Adrenal gland (tissue), 12 donors: ENCODE measurements around the gene PYY. TPM values are rescaled to one million over a fixed set of nuclear protein-coding genes. Genes with fewer than 3 reads are reported as not detected.
"Not testable (repeated sequence)": the region's sequence is repeated elsewhere in the genome, so short reads cannot be mapped to it uniquely, and the experiment has no call there.

Experiments
- DNase-seq, 7 donors: peaks; one replicate each; pipeline ENCODE4 v3.0.0-alpha.2; 2019 to 2020
- H3K27ac ChIP-seq, 5 donors: fragments of 200-600 bp; sonication (generic) in 4 of 5; 1 replicate in 3 of 5; 2 replicates in 2 of 5; pipeline versions ENCODE4 v1.5.1 to v1.8.0; 2016 to 2020; ENCODE audit warnings: mild to moderate bottlenecking in 1 of 5
- H3K27me3 ChIP-seq: fragments of 200-600 bp; 2 replicates; pipeline ENCODE4 v1.8.0; 2021
- H3K36me3 ChIP-seq, 2 donors: fragments of 200-600 bp; replicated peaks in 1 of 2; 1 replicate in 1 of 2; 2 replicates in 1 of 2; pipeline versions ENCODE4 v1.5.1 to v1.8.0; 2018 to 2022
- H3K4me1 ChIP-seq, 2 donors: fragments of 200-600 bp; replicated peaks in 1 of 2; 1 replicate in 1 of 2; 2 replicates in 1 of 2; pipeline versions ENCODE4 v1.5.1 to v1.8.0; 2018 to 2021
- H3K4me3 ChIP-seq, 4 donors: fragments of 200-600 bp; sonication (generic) in 3 of 4; one replicate each; pipeline ENCODE4 v1.5.1; 2016 to 2018
- H3K9me3 ChIP-seq, 3 donors: fragments of 200-600 bp; sonication (generic) in 1 of 3; replicated peaks in 1 of 3; 1 replicate in 2 of 3; 2 replicates in 1 of 3; pipeline versions ENCODE4 v1.5.1 to v1.8.0; 2016 to 2021
- CTCF ChIP-seq, 6 experiments: fragments of 450-650 bp in 4 of 6; fragments of 200-600 bp in 2 of 6; sonication (generic) in 1 of 6; IDR thresholded peaks; 1 replicate in 5 of 6; 2 replicates in 1 of 6; pipeline versions ENCODE4 v1.5.1 to v1.8.0; 2016 to 2021; ENCODE audit warnings: antibody characterized with exemption in 6 of 6, mild to moderate bottlenecking in 2 of 6, moderate library complexity in 1 of 6
- POLR2A ChIP-seq, 2 donors: fragments of 450-650 bp; IDR thresholded peaks; one replicate each; pipeline ENCODE4 v1.6.1; 2017; ENCODE audit warnings: antibody characterized with exemption in 2 of 2, mild to moderate bottlenecking in 2 of 2, moderate library complexity in 1 of 2
- WGBS, 4 donors: extraction: QIAGEN DNeasy Blood & Tissue Kit in 2 of 4; methylation state at CpG; one replicate each; pipeline versions ENCODE4 v1.1.5 to v1.1.7; 2013 to 2017; 5-methylcytosine and 5-hydroxymethylcytosine counted together
- intact Hi-C, 2 donors: fragments of 100-400 bp; cut with DNase I; formaldehyde crosslinking; loops; one replicate each; pipeline versions ENCODE4 v1.14.1 to v1.15.0; 2022 to 2023
- polyA plus RNA-seq, 3 donors: library from polyadenylated mRNA; stranded (reverse); fragments of 200-250 nt in 2 of 3; fragments of 350-450 nt in 1 of 3; fragmentation: Illumina TruSeq in 1 of 3; extraction: RNeasy Lipid Tissue Mini Kit (QIAGEN cat#74804) in 1 of 3; gene quantifications; one replicate each; pipeline ENCODE4 v1.2.3, GENCODE V29; 2013 to 2014
- total RNA-seq, 9 donors: library from RNA; depleted of rRNA in 4 of 9; stranded (reverse); fragments of >200 nt in 4 of 9; fragments of 120-200 nt in 1 of 9; fragmentation: NEBNext Ultra II Directional in 1 of 9; extraction: Animal tissue kit (Norgen Biotek cat#: 25700) in 1 of 9; gene quantifications; one replicate each; pipeline versions ENCODE4 v1.1.0 to v1.2.4, GENCODE V29; 2013 to 2023
- donor health status: healthy with polysubstance abuse.
- donor health status: Bipolar disorder and iron deficiency.
- donor health status: DM: yes; HTN: yes; CAD: no.
- donor health status: DM: no; HTN: no; CAD: no.
- donor health status: DM: no; HTN: no; CAD: no.
- donor health status: DM: yes; HTN: yes; CAD: no.

Gene PYY
- total and polyA plus RNA-seq, 12 donors, result 0.43 TPM; not detected in 11

- DNase-seq, result no peak
- intact Hi-C loops, result loop anchor here (5.0 to 10.0 kb wide), 3 partner anchors 57 to 224 kb away; no protein-coding TSS in a partner anchor
- Histone ChIP-seq H3K9me3 (no peaks in the 10 kb centered on the region), H3K27ac (no peak overlapping the region), H3K36me3 (no peaks in the 10 kb centered on the region), H3K27me3 (peaks cover 7% of the 10 kb centered on the region), H3K4me3 (no peak overlapping the region), H3K4me1 (no peaks in the 10 kb centered on the region)
- TF ChIP-seq POLR2A (IDR thresholded peaks at IDR 0.05) (no peak), CTCF (IDR thresholded peaks at IDR 0.05) (peak in 4 of 6 experiments; percentile 7 to 25 (median 15))
- 61 to 77% (median 66%) methylated on average over 6 to 7 of the region's 7 CpGs for WGBS, 4 donors
These were observed 13.1 kb downstream of the PYY start for GRCh38 chr17:43940630-43941029.

DNA sequence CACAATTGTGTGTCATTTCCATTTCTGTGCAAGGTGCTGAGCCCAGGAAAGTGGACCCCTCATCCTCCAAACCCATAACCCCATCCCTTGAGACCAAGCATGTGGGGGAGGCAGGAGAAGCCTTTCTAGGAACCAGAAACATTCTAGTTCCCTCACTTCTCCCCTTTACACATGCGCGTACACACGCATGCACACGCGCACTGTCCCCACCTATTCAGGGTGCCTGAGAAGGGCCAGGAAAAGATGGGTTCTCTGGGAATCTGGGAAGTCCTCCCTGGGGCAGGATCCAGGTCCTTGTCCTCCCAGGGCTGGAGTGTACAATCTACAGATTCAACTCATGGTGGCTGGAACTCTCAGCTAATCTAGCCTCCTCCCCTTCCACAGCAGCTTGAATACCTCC, 13.9 kb downstream of the PYY start:
- H3K27me3 ChIP-seq, result peaks cover 7% of the 10 kb centered on the region
- no peak for DNase-seq

DNA sequence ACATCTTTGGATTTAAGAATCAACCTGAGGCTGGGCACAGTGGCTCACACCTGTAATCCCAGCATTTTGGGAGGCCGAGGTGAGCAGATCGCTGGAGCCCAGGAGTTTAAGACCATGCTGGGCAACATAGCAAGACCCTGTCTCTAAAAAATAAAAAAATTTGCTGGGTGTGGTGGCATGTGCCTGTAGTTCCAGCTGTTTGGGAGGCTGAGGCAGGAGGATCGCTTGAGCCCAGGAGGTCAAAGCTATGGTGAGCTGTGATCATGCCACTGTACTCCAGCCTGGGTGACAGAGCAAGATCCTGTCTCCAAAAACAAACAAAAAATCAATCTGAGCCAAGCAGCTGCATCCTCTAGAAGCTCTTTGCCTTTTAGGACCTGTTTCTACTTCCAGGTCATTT, 14.3 kb downstream of the PYY start:
- H3K4me1 ChIP-seq, DNase-seq, intact Hi-C loops, H3K4me3 ChIP-seq, H3K9me3 ChIP-seq, H3K27ac ChIP-seq, H3K27me3 ChIP-seq, H3K36me3 ChIP-seq: not testable (repeated sequence)
- 83 to 95% (median 93%) methylated on average over 3 of the region's 3 CpGs for WGBS, 4 donors

More for the DNA sequence above, 13.9 kb downstream of the PYY start:
- no peaks in the 10 kb centered on the region for H3K4me1 ChIP-seq
- H3K9me3 ChIP-seq, result no peaks in the 10 kb centered on the region
- no peak overlapping the region for H3K27ac ChIP-seq
- no peak overlapping the region for H3K4me3 ChIP-seq
- intact Hi-C loops, result loop anchor here (5.0 to 10.0 kb wide), 3 partner anchors 57 to 225 kb away; no protein-coding TSS in a partner anchor
- WGBS, 4 donors, result 89 to 98% (median 93%) methylated on average over 5 of the region's 5 CpGs
- no peak for TF ChIP-seq CTCF (IDR thresholded peaks at IDR 0.05)
- no peak for TF ChIP-seq POLR2A (IDR thresholded peaks at IDR 0.05)
- no peaks in the 10 kb centered on the region for H3K36me3 ChIP-seq

DNA sequence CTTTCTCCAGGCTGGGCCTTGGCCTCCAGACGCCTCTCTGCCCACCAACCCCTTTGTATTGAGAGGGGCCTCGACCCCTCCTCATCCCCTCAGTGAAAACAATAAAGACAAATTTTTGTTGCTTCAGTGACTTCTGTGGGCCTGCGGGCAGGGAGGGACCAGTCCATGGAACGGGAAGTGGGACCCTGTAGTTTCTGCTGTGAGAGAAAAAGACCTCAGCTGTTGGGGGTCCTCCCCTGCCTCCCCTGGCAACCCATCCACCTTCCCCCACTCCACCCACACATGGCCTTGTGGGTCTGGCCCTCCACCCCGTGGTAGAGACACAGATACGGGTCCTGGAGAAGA, 14.9 kb downstream of the PYY start:
- Histone ChIP-seq H3K27me3 (peaks cover 7% of the 10 kb centered on the region), H3K4me1 (no peaks in the 10 kb centered on the region), H3K36me3 (no peaks in the 10 kb centered on the region), H3K9me3 (no peaks in the 10 kb centered on the region), H3K4me3 (no peak overlapping the region), H3K27ac (no peak overlapping the region)
- intact Hi-C loops, result no loop called here
- WGBS, 4 donors, result 58 to 71% (median 64%) methylated on average over 5 to 6 of the region's 6 CpGs
- no peak for DNase-seq
- no peak for TF ChIP-seq CTCF (IDR thresholded peaks at IDR 0.05)
- TF ChIP-seq POLR2A (IDR thresholded peaks at IDR 0.05), result no peak

DNA sequence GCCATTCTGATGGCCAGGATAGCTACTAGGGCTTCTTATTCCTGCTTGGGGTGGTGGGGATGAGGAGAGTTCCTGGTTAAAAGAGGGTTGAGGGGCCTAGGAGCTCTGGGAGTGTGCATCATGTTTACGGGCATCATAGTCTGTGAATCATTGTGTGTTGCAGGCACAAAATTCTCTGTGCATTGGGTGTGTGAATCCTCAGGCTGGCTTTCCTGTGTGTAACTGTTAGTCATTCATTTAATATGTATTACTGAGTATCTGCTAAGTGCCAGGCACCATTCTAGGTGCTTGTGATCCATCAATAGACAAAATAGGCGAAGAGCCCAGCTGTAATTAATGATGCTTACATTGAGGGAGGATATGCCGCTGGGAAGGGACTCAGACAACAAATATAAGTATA, 17.3 kb downstream of the PYY start:
- WGBS, 4 donors, result 75 to 97% (median 94%) methylated on average over 3 of the region's 3 CpGs
- Histone ChIP-seq H3K9me3 (no peaks in the 10 kb centered on the region), H3K4me1 (no peaks in the 10 kb centered on the region), H3K27ac (no peak overlapping the region), H3K4me3 (no peak overlapping the region), H3K36me3 (no peaks in the 10 kb centered on the region), H3K27me3 (peaks cover 7% of the 10 kb centered on the region)
- intact Hi-C loops, result no loop called here
- DNase-seq, result no peak
- TF ChIP-seq CTCF (IDR thresholded peaks at IDR 0.05) (no peak), POLR2A (IDR thresholded peaks at IDR 0.05) (no peak)
